ENCODE data around the gene PCCA.

Gene PCCA

GRCh38 chr13:100460791-100461190 is 371.9 kb downstream of the PCCA start:
- TF ChIP-seq ZC3H10 (CRISPR knock-in tag; IDR thresholded peaks at IDR 0.05) (no peak), CSDC2 (CRISPR knock-in tag; IDR thresholded peaks at IDR 0.05) (no peak), ISL1 (CRISPR knock-in tag; IDR thresholded peaks at IDR 0.05) (no peak), SNAI2 (CRISPR knock-in tag; IDR thresholded peaks at IDR 0.05) (no peak)
- TF ChIP-seq, protein P1, sequence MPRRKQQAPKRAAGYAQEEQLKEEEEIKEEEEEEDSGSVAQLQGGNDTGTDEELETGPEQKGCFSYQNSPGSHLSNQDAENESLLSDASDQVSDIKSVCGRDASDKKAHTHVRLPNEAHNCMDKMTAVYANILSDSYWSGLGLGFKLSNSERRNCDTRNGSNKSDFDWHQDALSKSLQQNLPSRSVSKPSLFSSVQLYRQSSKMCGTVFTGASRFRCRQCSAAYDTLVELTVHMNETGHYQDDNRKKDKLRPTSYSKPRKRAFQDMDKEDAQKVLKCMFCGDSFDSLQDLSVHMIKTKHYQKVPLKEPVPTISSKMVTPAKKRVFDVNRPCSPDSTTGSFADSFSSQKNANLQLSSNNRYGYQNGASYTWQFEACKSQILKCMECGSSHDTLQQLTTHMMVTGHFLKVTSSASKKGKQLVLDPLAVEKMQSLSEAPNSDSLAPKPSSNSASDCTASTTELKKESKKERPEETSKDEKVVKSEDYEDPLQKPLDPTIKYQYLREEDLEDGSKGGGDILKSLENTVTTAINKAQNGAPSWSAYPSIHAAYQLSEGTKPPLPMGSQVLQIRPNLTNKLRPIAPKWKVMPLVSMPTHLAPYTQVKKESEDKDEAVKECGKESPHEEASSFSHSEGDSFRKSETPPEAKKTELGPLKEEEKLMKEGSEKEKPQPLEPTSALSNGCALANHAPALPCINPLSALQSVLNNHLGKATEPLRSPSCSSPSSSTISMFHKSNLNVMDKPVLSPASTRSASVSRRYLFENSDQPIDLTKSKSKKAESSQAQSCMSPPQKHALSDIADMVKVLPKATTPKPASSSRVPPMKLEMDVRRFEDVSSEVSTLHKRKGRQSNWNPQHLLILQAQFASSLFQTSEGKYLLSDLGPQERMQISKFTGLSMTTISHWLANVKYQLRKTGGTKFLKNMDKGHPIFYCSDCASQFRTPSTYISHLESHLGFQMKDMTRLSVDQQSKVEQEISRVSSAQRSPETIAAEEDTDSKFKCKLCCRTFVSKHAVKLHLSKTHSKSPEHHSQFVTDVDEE (CRISPR knock-in tag; IDR thresholded peaks at IDR 0.05), result no peak
- ATAC-seq, result no peak

GRCh38 chr13:100461309-100462030 is 372.6 kb downstream of the PCCA start:
- no peak for TF ChIP-seq TOX (CRISPR knock-in tag; IDR thresholded peaks at IDR 0.05; ENCODE audit: borderline replicate concordance)
- TF ChIP-seq, protein P1 (CRISPR knock-in tag; IDR thresholded peaks at IDR 0.05), result no peak
- no peak for TF ChIP-seq SNAI2 (CRISPR knock-in tag; IDR thresholded peaks at IDR 0.05)
- TF ChIP-seq, protein P2, sequence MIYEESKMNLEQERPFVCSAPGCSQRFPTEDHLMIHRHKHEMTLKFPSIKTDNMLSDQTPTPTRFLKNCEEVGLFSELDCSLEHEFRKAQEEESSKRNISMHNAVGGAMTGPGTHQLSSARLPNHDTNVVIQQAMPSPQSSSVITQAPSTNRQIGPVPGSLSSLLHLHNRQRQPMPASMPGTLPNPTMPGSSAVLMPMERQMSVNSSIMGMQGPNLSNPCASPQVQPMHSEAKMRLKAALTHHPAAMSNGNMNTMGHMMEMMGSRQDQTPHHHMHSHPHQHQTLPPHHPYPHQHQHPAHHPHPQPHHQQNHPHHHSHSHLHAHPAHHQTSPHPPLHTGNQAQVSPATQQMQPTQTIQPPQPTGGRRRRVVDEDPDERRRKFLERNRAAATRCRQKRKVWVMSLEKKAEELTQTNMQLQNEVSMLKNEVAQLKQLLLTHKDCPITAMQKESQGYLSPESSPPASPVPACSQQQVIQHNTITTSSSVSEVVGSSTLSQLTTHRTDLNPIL (CRISPR knock-in tag; IDR thresholded peaks at IDR 0.05; ENCODE audit: low read depth), result no peak
- TF ChIP-seq ESRRG (CRISPR knock-in tag; IDR thresholded peaks at IDR 0.05), result no peak
- TF ChIP-seq ARNTL (CRISPR knock-in tag; IDR thresholded peaks at IDR 0.05; ENCODE audit: borderline replicate concordance, low read depth), result no peak
- TF ChIP-seq CSDC2 (CRISPR knock-in tag; IDR thresholded peaks at IDR 0.05), result no peak
- ATAC-seq, result no peak

DNA sequence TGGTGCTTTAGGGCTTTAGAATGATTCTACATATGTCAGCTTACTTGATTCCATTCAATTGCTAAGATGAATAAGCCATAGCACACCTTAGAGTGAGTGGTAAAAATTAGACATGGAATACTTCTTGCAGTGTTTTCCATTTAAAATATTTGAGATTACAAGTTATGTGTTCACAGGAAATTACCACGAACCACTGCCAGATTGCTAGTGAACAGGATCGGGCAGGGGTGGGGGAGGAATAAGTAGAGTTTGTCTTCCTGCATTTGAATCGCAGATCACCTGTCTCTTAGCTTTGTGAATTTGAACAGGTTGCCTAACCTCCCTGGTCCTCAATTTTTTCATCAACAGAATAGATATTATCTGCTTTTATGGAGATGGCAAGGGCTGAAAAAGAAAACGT is 375.1 kb downstream of the PCCA start:
- TF ChIP-seq ESRRG (CRISPR knock-in tag; IDR thresholded peaks at IDR 0.05) (no peak), PPARA (CRISPR knock-in tag; IDR thresholded peaks at IDR 0.05; ENCODE audit: borderline replicate concordance) (no peak), ISL1 (CRISPR knock-in tag; IDR thresholded peaks at IDR 0.05) (no peak), OSR1 (CRISPR knock-in tag; IDR thresholded peaks at IDR 0.05) (no peak), ZFP30 (CRISPR knock-in tag; IDR thresholded peaks at IDR 0.05) (no peak), SNAI2 (CRISPR knock-in tag; IDR thresholded peaks at IDR 0.05) (no peak), ARNTL (CRISPR knock-in tag; IDR thresholded peaks at IDR 0.05; ENCODE audit: borderline replicate concordance, low read depth) (no peak), BACH2 (CRISPR knock-in tag; IDR thresholded peaks at IDR 0.05; ENCODE audit: borderline replicate concordance) (no peak)
- TF ChIP-seq, protein P3, sequence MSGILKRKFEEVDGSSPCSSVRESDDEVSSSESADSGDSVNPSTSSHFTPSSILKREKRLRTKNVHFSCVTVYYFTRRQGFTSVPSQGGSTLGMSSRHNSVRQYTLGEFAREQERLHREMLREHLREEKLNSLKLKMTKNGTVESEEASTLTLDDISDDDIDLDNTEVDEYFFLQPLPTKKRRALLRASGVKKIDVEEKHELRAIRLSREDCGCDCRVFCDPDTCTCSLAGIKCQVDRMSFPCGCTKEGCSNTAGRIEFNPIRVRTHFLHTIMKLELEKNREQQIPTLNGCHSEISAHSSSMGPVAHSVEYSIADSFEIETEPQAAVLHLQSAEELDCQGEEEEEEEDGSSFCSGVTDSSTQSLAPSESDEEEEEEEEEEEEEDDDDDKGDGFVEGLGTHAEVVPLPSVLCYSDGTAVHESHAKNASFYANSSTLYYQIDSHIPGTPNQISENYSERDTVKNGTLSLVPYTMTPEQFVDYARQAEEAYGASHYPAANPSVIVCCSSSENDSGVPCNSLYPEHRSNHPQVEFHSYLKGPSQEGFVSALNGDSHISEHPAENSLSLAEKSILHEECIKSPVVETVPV (CRISPR knock-in tag; IDR thresholded peaks at IDR 0.05), result no peak
- TF ChIP-seq, protein P1 (CRISPR knock-in tag; IDR thresholded peaks at IDR 0.05), result no peak
- TF ChIP-seq, protein P4, sequence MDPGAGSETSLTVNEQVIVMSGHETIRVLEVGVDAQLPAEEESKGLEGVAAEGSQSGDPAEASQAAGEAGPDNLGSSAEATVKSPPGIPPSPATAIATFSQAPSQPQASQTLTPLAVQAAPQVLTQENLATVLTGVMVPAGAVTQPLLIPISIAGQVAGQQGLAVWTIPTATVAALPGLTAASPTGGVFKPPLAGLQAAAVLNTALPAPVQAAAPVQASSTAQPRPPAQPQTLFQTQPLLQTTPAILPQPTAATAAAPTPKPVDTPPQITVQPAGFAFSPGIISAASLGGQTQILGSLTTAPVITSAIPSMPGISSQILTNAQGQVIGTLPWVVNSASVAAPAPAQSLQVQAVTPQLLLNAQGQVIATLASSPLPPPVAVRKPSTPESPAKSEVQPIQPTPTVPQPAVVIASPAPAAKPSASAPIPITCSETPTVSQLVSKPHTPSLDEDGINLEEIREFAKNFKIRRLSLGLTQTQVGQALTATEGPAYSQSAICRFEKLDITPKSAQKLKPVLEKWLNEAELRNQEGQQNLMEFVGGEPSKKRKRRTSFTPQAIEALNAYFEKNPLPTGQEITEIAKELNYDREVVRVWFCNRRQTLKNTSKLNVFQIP (CRISPR knock-in tag; IDR thresholded peaks at IDR 0.05; ENCODE audit: borderline replicate concordance, low read depth), result no peak
- ATAC-seq, result no peak

Data from SK-N-SH treated with all-trans-retinoic acid at 6 μM for 48 hours (cell line).